Activated CD8-positive, alpha-beta T cell treated with anti-CD3 and anti-CD28 coated beads for 36 hours (primary cell): ENCODE data around the gene GPC5. TPM values are rescaled to one million over a fixed set of nuclear protein-coding genes. Genes with fewer than 3 reads are reported as not detected.

ENCODE experiments used
- ATAC-seq: fragments of 200-7000 bp; cut with Tn5 transposase; one replicate; pipeline ENCODE4 v1.10.0; 2021; ENCODE audit warnings: mild to moderate bottlenecking, moderate library complexity
- CTCF ChIA-PET: fragments of 350-600 bp; sonication (Branson Sonifier 250); formaldehyde crosslinking; loops from one replicate; lab custom pipeline; 2021; ENCODE audit warnings: antibody characterized with exemption; lab: Charles Lee
- POLR2A ChIA-PET: fragments of 350-600 bp; sonication (Branson Sonifier 250); formaldehyde crosslinking; loops from one replicate; lab custom pipeline; 2021; ENCODE audit warnings: antibody characterized with exemption; lab: Charles Lee
- DNase-seq: peaks from one replicate; pipeline ENCODE4 v3.0.0-alpha.2; 2020
- H3K27ac Mint-ChIP-seq: one replicate; pipeline ENCODE4 v1.8.0; 2021; ENCODE audit warnings: mild to moderate bottlenecking, mixed read lengths
- H3K27me3 Mint-ChIP-seq: one replicate; pipeline ENCODE4 v1.8.0; 2021; ENCODE audit warnings: mixed read lengths
- H3K36me3 Mint-ChIP-seq: one replicate; pipeline ENCODE4 v1.8.0; 2021; ENCODE audit warnings: low read depth, mixed read lengths
- H3K4me1 Mint-ChIP-seq: one replicate; pipeline ENCODE4 v1.8.0; 2021; ENCODE audit warnings: low read depth, mixed read lengths
- H3K4me3 Mint-ChIP-seq: one replicate; pipeline ENCODE4 v1.8.0; 2021; ENCODE audit warnings: mild to moderate bottlenecking, moderate library complexity, mixed read lengths
- H3K9me3 Mint-ChIP-seq: one replicate; pipeline ENCODE4 v1.8.0; 2021; ENCODE audit warnings: mixed read lengths
- intact Hi-C: fragments of 100-400 bp; cut with micrococcal nuclease; formaldehyde crosslinking; loops from one replicate; pipeline ENCODE4 v1.10.0; 2022
- total RNA-seq, 2 experiments: library from RNA; stranded (reverse); gene quantifications; one replicate each; pipeline ENCODE4 v1.2.3, GENCODE V29; 2021
- TF ChIP-seq, protein P1 (sequence below): fragments of 200-600 bp; IDR thresholded peaks from one replicate; pipeline ENCODE4 v1.8.0; 2022; ENCODE audit warnings: antibody characterized with exemption, mild to moderate bottlenecking

Gene GPC5
- total RNA-seq, 2 experiments from 2014 or later, result 0.13 to 0.14 TPM

- Mint-ChIP-seq H3K9me3 (no peaks in the 10 kb centered on the region), H3K27ac (no peak overlapping the region), H3K4me3 (no peak overlapping the region), H3K4me1 (no peaks in the 10 kb centered on the region), H3K36me3 (no peaks in the 10 kb centered on the region), H3K27me3 (peaks cover 4% of the 10 kb centered on the region)
- ChIA-PET CTCF (interaction anchor here (0.6 to 1.1 kb wide), 4 partner anchors 12 to 162 kb away, joined by 3 to 4 read pairs (median 3); no protein-coding TSS in a partner anchor), POLR2A (no interaction called here)
- ATAC-seq, result no peak
- no peak for DNase-seq
- intact Hi-C loops, result no loop called here
- TF ChIP-seq, protein P1, sequence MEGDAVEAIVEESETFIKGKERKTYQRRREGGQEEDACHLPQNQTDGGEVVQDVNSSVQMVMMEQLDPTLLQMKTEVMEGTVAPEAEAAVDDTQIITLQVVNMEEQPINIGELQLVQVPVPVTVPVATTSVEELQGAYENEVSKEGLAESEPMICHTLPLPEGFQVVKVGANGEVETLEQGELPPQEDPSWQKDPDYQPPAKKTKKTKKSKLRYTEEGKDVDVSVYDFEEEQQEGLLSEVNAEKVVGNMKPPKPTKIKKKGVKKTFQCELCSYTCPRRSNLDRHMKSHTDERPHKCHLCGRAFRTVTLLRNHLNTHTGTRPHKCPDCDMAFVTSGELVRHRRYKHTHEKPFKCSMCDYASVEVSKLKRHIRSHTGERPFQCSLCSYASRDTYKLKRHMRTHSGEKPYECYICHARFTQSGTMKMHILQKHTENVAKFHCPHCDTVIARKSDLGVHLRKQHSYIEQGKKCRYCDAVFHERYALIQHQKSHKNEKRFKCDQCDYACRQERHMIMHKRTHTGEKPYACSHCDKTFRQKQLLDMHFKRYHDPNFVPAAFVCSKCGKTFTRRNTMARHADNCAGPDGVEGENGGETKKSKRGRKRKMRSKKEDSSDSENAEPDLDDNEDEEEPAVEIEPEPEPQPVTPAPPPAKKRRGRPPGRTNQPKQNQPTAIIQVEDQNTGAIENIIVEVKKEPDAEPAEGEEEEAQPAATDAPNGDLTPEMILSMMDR, result no peak
Observed at GRCh38 chr13:91531646-91532045, 133.2 kb downstream of the GPC5 start.

DNA sequence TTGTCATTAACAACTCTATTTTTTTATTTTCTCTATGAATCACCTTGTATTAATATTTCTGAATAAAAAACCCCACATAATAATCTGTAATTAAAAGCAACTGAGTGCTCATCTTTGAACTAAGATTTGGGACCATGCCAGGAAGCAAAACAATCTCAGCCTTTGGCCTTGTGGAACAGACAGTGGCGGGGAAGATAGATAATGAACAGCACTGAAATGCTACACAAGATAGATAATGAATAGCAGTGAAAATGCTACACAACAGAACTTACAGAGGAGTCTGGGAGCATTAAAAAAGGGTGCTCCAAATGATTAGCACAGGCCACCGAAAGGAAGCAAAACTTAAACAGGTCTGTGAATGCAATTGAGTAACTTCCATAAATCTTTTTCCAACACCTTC, 134.9 kb downstream of the GPC5 start:
- no peak for ATAC-seq
- DNase-seq, result no peak
- Mint-ChIP-seq H3K36me3 (no peaks in the 10 kb centered on the region), H3K4me3 (no peak overlapping the region), H3K9me3 (no peaks in the 10 kb centered on the region), H3K27ac (no peak overlapping the region), H3K4me1 (no peaks in the 10 kb centered on the region), H3K27me3 (peaks cover 4% of the 10 kb centered on the region)
- intact Hi-C loops, result no loop called here
- TF ChIP-seq, protein P1, result no peak
- ChIA-PET CTCF (no interaction called here), POLR2A (no interaction called here)

- no peaks in the 10 kb centered on the region for H3K36me3 Mint-ChIP-seq
- DNase-seq, result no peak
- CTCF ChIA-PET, result no interaction called here
Observed at GRCh38 chr13:91534996-91535395, 136.6 kb downstream of the GPC5 start.

GRCh38 chr13:91537376-91537775, 139.0 kb downstream of the GPC5 start:
- DNase-seq, result no peak
- no peaks in the 10 kb centered on the region for H3K9me3 Mint-ChIP-seq
- TF ChIP-seq, protein P1, result no peak
- no peaks in the 10 kb centered on the region for H3K36me3 Mint-ChIP-seq
- CTCF ChIA-PET, result no interaction called here
- ATAC-seq, result no peak
- intact Hi-C loops, result no loop called here
- no peaks in the 10 kb centered on the region for H3K4me1 Mint-ChIP-seq
- H3K4me3 Mint-ChIP-seq, result no peak overlapping the region
- POLR2A ChIA-PET, result no interaction called here
- H3K27ac Mint-ChIP-seq, result no peak overlapping the region
- peaks cover 2% of the 10 kb centered on the region for H3K27me3 Mint-ChIP-seq

More at GRCh38 chr13:91534996-91535395, 136.6 kb downstream of the GPC5 start:
- intact Hi-C loops, result no loop called here
- no peak overlapping the region for H3K27ac Mint-ChIP-seq
- H3K4me1 Mint-ChIP-seq, result no peaks in the 10 kb centered on the region
- TF ChIP-seq, protein P1, result no peak
- H3K9me3 Mint-ChIP-seq, result no peaks in the 10 kb centered on the region
- no peak for ATAC-seq
- H3K4me3 Mint-ChIP-seq, result no peak overlapping the region
- POLR2A ChIA-PET, result no interaction called here
- peaks cover 4% of the 10 kb centered on the region for H3K27me3 Mint-ChIP-seq

GRCh38 chr13:91539286-91540157, 141.1 kb downstream of the GPC5 start:
- TF ChIP-seq, protein P1, result no peak
- CTCF ChIA-PET, result no interaction called here

More at GRCh38 chr13:91539286-91540157, 141.1 kb downstream of the GPC5 start:
- H3K4me3 Mint-ChIP-seq, result no peak overlapping the region
- no peaks in the 10 kb centered on the region for H3K4me1 Mint-ChIP-seq
- no peaks in the 10 kb centered on the region for H3K36me3 Mint-ChIP-seq
- H3K27me3 Mint-ChIP-seq, result no peaks in the 10 kb centered on the region
- ATAC-seq (no peak), DNase-seq (no peak)
- intact Hi-C loops, result no loop called here
- no peaks in the 10 kb centered on the region for H3K9me3 Mint-ChIP-seq
- no peak overlapping the region for H3K27ac Mint-ChIP-seq
- POLR2A ChIA-PET, result no interaction called here
